ENCODE measurements around the gene RIIAD1.
"Not testable (repeated sequence)": the region's sequence is repeated elsewhere in the genome, so short reads cannot be mapped to it uniquely, and the experiment has no call there.

Gene RIIAD1

DNA sequence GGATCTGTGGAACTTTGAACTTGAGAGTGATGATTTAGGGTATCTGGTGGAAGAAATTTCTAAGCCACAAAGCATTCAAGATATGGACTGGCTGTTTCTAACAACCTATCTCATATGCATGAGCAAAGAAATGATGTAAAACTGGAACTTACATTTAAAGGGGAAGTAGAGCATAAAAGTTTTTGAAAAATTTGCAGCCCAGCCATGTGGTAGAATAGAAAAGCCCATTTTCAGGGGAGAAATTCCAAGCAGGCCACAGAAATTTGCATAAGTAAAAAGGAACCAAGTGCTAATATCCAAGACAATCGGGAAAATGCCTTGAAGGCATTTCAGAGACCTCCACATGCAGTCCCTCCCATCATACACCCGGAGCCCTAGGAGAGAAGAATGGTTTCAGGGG, 15.7 kb downstream of the RIIAD1 start:
- no peak for DNase-seq (ENCODE audit: low read depth)

DNA sequence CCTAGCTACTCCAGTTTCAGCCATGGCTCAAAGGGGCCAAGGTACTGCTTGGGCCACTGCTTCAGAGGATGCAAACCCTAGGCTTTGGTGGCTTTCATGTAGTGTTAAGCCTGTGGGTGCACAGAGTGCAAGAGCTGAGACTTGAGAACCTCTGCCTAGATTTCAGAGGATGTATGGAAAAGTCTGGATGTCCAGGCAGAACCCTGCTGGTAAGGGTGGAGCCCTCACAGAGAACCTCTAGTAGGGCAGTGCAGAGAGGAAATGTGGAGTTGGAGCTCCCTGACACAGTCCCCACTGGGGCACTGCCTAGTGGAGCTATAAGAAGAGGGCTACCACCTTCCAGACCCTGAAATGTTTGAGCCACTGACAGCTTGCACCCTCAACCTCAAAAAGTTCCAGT, 16.2 kb downstream of the RIIAD1 start:
- no peak for DNase-seq (ENCODE audit: low read depth)

- no peak for DNase-seq (ENCODE audit: low read depth)
Observed at GRCh38 chr1:151739590-151740355, 18.5 kb downstream of the RIIAD1 start.

DNA sequence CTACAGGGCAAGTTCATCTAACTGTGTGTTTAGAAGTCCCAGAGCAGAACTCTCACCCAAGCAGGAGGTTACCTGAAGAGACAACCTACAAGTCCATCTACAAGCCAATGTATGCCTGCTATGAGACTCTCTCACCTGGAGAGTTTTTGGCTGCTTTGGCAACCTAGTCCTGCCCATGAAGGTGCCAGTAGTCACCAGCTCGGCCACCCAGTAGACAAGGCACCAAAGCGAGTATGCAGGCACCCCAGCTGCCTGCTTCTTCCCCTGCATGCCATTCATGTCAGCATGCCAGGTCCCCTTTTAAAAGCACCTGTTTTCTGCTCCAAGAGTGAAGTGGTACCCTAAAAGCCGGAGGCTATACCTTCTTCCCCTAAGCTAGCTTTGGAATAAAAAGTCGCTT, 20.2 kb downstream of the RIIAD1 start:
- no peak for DNase-seq (ENCODE audit: low read depth)

GRCh38 chr1:151756291-151756690, 35.0 kb downstream of the RIIAD1 start:
- DNase-seq (ENCODE audit: low read depth): no peak

DNA sequence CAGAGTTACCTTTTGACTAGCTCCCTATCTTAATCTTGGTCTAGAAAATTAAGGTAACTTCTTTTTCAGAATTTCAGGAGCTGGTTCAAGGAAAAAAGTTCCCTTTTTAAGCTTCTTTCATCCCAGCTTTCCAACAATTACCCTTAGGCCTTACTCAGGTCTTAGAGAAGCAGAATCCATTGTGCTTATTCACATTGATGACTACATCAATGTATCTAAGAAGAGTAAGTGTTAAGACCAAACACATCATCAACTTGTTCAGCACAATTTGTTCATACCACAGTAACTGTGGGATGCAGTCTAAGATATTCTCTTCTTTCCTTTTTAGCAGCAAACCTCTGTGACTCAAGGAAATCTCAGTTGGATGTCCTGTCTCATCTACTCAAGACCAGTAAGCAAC, 37.9 kb downstream of the RIIAD1 start:
- DNase-seq (ENCODE audit: low read depth): no peak

DNA sequence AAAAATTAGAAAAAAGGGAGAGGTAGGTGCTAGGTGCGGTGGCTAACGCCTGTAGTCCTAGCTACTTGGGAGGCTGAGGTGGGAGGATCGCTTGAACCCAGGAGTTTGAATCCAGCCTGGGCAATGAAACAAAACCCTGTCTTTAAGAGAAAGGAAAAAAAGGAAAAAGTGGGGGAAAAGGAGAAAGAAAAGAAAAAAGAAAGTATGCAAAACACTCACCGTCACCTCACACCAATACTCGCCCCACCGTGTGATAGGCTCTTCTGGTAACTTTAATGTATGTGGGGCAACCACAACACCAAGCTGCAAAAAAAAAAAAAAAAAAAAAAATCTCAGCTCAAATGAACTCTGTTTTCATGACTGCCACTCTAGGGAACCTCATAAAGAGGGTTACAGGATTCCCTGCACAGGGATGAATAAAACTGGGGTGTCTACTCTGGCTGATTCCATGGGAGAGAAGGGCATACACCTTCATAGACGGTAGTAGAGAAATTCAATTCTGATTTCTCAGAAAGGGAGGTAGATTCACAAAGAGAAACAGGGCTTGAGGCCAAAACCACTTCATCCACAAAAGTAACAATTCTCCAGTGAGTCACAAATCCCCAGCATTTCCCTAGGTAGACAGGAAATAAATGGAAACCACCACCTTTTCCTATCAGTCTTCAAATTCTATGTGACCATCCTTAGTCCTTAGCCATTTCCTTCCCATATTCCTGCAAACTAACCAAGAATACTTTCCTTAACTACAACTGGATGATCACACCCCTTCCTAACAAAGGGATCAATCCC, 39.5 kb downstream of the RIIAD1 start:
- DNase-seq (ENCODE audit: low read depth): no peak

- peak; percentile 21 for DNase-seq (ENCODE audit: low read depth)
Observed at GRCh38 chr1:151762941-151763921, 41.9 kb downstream of the RIIAD1 start, which contains the start of gene MRPL9. Gene MRPL9 (minus strand): TSS chr1:151763496. CDS start chr1:151763479, 17 bp downstream.

GRCh38 chr1:151763990-151764389, 42.7 kb downstream of the RIIAD1 start:
- DNase-seq (ENCODE audit: low read depth): no peak

- not testable (repeated sequence) for DNase-seq (ENCODE audit: low read depth)
Observed at GRCh38 chr1:151768351-151769066, 47.2 kb downstream of the RIIAD1 start.

DNA sequence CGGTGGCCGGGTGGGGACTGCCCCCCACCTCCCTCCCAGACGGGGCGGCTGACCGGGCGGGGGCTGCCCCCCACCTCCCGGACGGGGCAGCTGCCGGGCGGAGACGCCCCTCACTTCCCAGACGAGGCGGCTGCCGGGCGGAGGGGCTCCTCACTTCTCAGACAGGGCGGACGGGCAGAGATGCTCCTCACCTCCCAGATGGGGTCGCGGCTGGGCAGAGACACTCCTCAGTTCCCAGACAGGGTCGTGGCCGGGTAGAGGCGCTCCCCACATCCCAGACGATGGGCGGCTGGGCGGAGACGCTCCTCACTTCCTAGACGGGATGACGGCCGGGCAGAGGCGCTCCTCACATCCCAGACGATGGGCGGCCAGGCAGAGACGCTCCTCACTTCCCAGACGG, 47.9 kb downstream of the RIIAD1 start:
- not testable (repeated sequence) for DNase-seq (ENCODE audit: low read depth)

DNA sequence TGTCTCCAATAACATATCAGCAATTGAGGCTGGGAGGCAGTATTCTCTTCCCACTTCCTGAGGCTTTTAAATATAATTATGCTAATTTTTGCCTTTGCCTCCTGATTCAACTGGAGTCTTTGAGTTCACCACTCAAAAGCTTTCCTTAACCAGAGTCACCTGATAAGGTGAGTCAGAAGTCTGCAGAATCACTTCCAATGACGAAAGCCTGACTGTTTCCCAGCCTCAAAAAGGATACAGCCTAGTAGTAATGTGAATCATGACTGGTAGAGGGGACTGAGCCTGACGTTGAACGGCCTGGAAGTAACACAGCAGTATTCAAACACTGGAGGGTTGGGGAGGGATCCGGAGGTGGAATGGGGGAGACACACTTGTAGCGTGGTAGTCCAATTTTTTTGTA, 52.4 kb downstream of the RIIAD1 start:
- DNase-seq (ENCODE audit: low read depth): no peak

- DNase-seq (ENCODE audit: low read depth): no peak
Observed at GRCh38 chr1:151774256-151774922, 53.1 kb downstream of the RIIAD1 start.

DNA sequence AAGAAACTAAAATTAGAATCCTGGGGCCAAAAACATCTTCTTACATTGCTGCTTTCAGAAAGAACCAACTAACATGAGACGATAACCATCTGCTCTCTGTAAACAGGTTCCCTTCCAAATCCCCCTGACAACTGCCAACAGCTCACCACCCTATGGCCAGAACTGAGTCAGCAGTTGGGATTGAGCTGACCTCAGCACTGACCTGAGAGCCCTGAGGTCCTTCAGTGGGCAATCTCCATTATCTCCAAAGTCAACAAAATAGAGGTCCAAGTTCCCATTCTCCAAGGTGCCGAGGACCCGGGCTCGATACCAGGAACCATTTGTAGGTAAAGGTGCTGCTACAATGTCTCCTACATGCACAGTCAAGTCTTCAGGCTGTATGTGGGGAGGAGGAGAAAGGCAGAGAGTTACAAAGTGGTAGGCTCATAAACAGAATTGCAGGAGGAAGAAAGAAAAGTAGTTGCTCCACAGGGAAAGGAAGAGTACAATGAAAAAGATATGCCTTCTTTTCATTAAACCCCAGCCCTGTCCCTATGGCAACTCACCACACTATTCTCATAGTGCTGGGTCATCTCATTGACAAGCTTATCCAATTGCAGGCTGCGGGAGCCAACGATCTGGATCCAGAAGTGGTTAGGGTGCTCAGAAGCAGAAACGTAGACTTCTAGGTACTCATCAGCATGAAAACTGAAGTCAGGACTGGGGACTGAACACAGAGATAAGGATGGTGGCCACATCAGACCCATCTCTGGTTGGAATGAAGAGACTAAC, 54.8 kb downstream of the RIIAD1 start:
- no peak for DNase-seq (ENCODE audit: low read depth)

DNA sequence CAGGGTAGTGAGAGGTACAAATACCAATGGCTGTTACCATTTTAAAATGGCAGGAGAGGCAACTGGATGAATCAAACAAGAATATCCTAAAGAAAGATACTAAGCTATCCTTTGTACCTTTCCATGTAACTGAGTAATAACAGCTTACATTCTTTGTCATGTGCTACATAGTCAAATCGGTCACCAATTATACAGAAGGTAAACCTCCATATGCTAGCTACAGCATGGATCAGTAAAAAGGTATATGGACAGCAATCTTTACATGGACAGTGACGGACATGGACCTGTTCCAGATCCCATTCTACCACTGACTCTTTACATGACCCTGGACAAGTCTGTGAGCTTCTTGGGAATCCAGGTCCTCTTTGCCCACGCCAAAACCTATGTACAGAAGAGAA, 55.3 kb downstream of the RIIAD1 start:
- no peak for DNase-seq (ENCODE audit: low read depth)

- DNase-seq (ENCODE audit: low read depth): no peak
Observed at GRCh38 chr1:151777317-151777716, 56.0 kb downstream of the RIIAD1 start.

Measured in GM04503 (cell line).